NB4 (cell line): ENCODE measurements around the gene GJA10.
A peak's percentile ranks its signal among the peaks of the same experiment; 100 is the strongest.

ENCODE experiments used
- DNase-seq: peaks from one replicate; pipeline ENCODE4 v3.0.0; 2010; ENCODE audit warnings: low read depth
- H3K4me3 ChIP-seq: one replicate; pipeline ENCODE4 v1.5.1; 2011; ENCODE audit warnings: mild to moderate bottlenecking, low read depth, low read length, moderate library complexity
- MYC ChIP-seq: IDR thresholded peaks from 2 replicates; pipeline ENCODE4 v1.6.1; 2011; ENCODE audit warnings: low read depth, low read length
- POLR2A ChIP-seq: IDR thresholded peaks from 2 replicates; pipeline ENCODE4 v1.6.1; 2011; ENCODE audit warnings: mild to moderate bottlenecking; ENCODE audit not compliant: insufficient read length; ENCODE audit errors: extremely low read depth
- TF ChIP-seq, protein P1 (sequence below): IDR thresholded peaks from 2 replicates; pipeline ENCODE4 v1.6.1; 2011; ENCODE audit warnings: low read depth, low read length
- TF ChIP-seq, protein P2 (sequence below): IDR thresholded peaks from one replicate; pipeline ENCODE4 v1.5.1; 2012; ENCODE audit warnings: low read depth, low read length

Gene GJA10

DNA sequence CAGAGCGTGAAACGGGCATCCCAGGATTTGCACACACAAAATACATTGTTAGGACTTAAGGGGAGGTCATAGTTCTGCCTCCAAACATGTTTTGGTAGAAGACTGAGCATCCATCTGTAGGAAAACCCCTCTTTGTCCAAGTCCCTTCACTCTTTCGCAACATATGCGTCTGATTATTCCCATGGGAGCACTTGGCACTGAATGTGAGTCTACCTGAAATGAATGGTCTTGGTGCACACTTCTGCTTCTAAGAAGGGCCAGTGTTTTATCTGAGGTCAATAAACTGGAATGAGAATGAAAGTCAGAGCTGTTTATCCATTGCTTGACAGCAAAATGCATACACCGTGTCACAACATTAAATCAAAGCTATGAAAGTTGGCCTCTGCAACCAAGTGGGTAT, 33.0 kb downstream of the GJA10 start:
- no peak overlapping the region for H3K4me3 ChIP-seq
- TF ChIP-seq MYC (no peak), POLR2A (no peak)
- TF ChIP-seq, protein P1, sequence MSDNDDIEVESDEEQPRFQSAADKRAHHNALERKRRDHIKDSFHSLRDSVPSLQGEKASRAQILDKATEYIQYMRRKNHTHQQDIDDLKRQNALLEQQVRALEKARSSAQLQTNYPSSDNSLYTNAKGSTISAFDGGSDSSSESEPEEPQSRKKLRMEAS = no peak
- TF ChIP-seq, protein P2, sequence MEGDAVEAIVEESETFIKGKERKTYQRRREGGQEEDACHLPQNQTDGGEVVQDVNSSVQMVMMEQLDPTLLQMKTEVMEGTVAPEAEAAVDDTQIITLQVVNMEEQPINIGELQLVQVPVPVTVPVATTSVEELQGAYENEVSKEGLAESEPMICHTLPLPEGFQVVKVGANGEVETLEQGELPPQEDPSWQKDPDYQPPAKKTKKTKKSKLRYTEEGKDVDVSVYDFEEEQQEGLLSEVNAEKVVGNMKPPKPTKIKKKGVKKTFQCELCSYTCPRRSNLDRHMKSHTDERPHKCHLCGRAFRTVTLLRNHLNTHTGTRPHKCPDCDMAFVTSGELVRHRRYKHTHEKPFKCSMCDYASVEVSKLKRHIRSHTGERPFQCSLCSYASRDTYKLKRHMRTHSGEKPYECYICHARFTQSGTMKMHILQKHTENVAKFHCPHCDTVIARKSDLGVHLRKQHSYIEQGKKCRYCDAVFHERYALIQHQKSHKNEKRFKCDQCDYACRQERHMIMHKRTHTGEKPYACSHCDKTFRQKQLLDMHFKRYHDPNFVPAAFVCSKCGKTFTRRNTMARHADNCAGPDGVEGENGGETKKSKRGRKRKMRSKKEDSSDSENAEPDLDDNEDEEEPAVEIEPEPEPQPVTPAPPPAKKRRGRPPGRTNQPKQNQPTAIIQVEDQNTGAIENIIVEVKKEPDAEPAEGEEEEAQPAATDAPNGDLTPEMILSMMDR = no peak
- DNase-seq = no peak

DNA sequence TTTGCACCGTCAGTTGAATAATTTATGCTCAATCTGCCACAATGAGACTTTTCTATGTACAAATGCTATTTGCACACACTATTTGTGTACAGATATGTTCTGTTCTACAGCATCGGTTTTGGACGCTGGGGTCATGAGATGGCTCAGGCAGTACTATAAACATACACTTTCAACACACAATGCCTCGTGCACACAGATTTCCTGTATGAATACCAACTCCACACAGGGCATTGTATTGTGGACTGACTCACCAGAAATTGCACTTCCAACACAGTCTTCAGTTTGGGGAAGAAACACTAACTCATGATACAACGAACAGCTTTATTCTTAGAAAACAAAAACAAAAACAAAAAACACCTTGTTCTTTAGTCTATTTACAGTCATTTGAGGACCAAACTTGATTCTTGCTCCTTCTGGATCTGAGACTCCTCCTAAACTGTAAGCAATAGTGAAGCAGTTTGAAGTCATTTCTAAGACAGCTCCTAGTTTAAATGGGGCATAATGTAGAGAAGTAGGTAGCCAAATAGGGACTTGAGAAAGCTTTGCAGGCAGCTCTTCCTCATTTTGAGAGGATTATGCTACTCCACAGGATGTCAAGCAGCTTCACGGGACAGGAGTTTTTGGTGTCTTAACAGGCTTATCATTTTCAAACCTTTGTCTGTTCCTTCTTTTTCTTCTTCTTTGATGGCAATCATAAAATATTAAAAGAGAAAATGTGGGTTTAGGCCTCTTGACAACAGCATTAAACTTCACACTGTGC, 33.7 kb downstream of the GJA10 start:
- H3K4me3 ChIP-seq = no peak overlapping the region
- TF ChIP-seq, protein P1 = no peak
- no peak for TF ChIP-seq MYC
- peak; percentile 51 for DNase-seq

DNA sequence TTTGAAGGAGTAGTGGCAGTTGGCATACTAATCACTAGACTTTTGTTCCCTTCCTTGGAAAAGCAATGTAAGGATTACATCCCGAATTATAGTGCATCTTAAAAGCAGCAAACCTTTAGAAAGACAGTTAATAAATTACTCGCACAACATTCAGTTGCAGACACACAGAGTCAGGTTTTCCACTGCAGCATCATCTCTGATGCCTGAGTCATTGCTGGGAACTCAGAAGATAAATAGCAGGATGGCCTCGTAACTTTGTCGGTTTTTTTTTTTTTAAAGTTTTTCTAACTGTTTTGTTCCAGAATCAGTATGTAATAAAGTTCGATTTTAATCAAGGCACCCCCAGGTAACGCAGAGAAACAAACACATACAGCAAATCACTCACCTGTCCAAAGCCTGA, 34.3 kb downstream of the GJA10 start:
- H3K4me3 ChIP-seq = no peak overlapping the region
- TF ChIP-seq, protein P2 = no peak
- TF ChIP-seq POLR2A (no peak), MYC (no peak)
- TF ChIP-seq, protein P1 = no peak
- no peak for DNase-seq

DNA sequence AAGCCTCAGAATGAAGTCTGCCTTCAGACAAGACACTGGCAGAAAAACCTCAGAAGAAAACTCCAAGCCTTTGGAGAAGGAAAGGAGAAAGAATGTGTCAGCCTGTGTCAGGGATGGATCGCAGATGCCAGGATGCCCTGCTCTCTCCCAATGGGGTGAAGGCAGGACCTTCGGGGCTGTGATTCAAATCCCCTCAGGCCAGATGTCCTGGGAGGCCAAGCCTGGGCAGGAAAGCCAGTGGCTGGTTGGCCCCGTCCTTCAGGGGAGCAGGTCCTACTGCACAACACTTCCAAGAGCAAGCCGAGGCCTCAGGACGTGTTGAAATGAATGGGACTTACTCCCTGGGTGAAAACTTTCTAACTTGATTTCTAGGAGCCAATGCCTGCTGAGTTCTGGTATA, 36.5 kb downstream of the GJA10 start:
- DNase-seq = no peak
- H3K4me3 ChIP-seq = no peak overlapping the region
- TF ChIP-seq, protein P2 = no peak
- TF ChIP-seq MYC (no peak), POLR2A (no peak)
- TF ChIP-seq, protein P1 = no peak

DNA sequence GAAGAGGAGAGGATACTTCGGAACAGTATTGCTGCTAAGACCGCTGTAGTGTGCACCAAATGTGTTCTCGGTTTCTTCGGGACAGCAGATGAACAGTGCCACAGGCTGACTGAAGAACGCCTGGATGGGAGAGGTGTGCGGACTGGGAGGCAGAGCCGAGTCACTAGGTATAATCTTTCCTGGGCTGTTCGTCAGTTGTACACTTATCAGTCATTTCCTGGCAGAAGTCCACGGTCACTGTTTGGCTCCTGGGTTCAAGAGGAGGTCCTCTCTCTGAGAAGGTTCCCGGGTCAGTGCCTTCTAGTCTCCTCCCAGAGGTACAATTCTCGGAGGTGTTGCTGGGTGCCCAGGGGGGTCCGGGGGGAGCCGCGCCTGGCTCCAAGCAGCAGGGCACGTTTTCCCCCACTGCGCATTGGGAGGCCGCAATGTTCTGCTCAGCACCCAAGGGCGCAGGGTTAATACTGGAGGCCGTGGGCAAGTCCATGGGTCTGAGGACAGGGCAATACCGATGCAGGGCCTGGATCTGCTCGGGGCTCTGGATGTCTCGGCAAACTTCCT, 38.1 kb downstream of the GJA10 start:
- TF ChIP-seq MYC = no peak
- TF ChIP-seq POLR2A = no peak
- TF ChIP-seq, protein P2 = no peak
- TF ChIP-seq, protein P1 = no peak
- no peak for DNase-seq
- H3K4me3 ChIP-seq = no peak overlapping the region

DNA sequence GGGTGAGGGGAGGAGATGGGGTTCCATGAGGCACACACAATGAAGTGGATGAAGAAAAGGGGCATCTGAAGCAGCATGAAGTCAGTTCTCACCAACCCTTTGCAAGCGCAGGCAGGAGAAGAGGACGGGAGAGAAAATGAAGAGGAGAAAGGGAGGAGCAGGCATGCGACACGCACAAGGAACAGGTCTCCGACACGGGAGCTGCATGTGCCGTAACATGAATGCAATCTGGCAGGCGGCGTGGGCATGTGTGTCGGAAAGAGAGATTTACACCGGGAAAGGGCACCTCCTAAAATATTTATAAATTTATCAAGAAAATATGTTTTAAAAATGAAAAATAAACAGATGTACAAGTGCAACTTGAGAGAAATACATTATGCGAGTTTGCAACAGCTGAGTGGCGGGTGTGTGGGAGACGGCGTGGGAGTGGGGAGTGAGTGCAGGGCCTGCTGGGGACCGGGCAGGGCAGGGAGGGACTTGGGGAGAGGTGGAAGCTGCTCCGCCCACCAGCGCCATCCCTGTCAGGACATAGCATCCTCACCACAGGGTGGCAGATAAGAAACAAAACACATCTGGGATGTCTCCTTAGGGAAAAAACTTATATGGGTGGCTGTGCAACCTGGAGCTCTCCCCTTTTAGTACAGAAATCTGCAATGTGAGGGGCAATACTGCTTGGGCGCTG, 40.6 kb downstream of the GJA10 start:
- no peak overlapping the region for H3K4me3 ChIP-seq
- no peak for DNase-seq
- TF ChIP-seq, protein P1 = no peak
- TF ChIP-seq, protein P2 = no peak
- TF ChIP-seq MYC = no peak
- TF ChIP-seq POLR2A = no peak
